ENCODE results near the gene AFDN.

- TF ChIP-seq CTCF (IDR thresholded peaks at IDR 0.05; ENCODE audit: insufficient read depth, low read length, poor library complexity, severe bottlenecking), result no peak
- TF ChIP-seq EZH2phosphoT487 (conservative IDR thresholded peaks at IDR 0.05; ENCODE audit: low read length), result no peak
Measured at GRCh38 chr6:168016721-168017525, 190.2 kb downstream of the AFDN start.

Data from SU-DHL-6 (cell line).